ENCODE measurements around the gene PRIMPOL.

Gene PRIMPOL

GRCh38 chr4:184668511-184669114, 19.1 kb downstream of the PRIMPOL start:
- DNase-seq (ENCODE audit: low spot score): no peak

- no peak for DNase-seq (ENCODE audit: low spot score)
Measured at GRCh38 chr4:184669251-184669650, 19.7 kb downstream of the PRIMPOL start.

GRCh38 chr4:184671101-184671500, 21.6 kb downstream of the PRIMPOL start:
- DNase-seq (ENCODE audit: low spot score): no peak

GRCh38 chr4:184672741-184673140, 23.2 kb downstream of the PRIMPOL start:
- DNase-seq (ENCODE audit: low spot score): no peak

- no peak for DNase-seq (ENCODE audit: low spot score)
Measured at GRCh38 chr4:184674011-184674410, 24.5 kb downstream of the PRIMPOL start.

- DNase-seq (ENCODE audit: low spot score): no peak
Measured at GRCh38 chr4:184675018-184675417, 25.5 kb downstream of the PRIMPOL start.

- DNase-seq (ENCODE audit: low spot score): no peak
Measured at GRCh38 chr4:184675821-184676492, 26.4 kb downstream of the PRIMPOL start.

GRCh38 chr4:184680698-184681097, 31.2 kb downstream of the PRIMPOL start:
- DNase-seq (ENCODE audit: low spot score): no peak

- DNase-seq (ENCODE audit: low spot score): no peak
Measured at GRCh38 chr4:184681916-184682315, 32.4 kb downstream of the PRIMPOL start.

GRCh38 chr4:184684491-184685189, 35.1 kb downstream of the PRIMPOL start:
- peak; percentile 5 for DNase-seq (ENCODE audit: low spot score)

GRCh38 chr4:184688005-184688404, 38.5 kb downstream of the PRIMPOL start:
- no peak for DNase-seq (ENCODE audit: low spot score)

GRCh38 chr4:184688447-184688846, 38.9 kb downstream of the PRIMPOL start:
- DNase-seq (ENCODE audit: low spot score): peak; percentile 12

- DNase-seq (ENCODE audit: low spot score): no peak
Measured at GRCh38 chr4:184689681-184690080, 40.1 kb downstream of the PRIMPOL start.

GRCh38 chr4:184693056-184693455, 43.5 kb downstream of the PRIMPOL start:
- DNase-seq (ENCODE audit: low spot score): no peak

GRCh38 chr4:184694412-184694956, 44.9 kb downstream of the PRIMPOL start:
- no peak for DNase-seq (ENCODE audit: low spot score)

GRCh38 chr4:184695178-184695896, 45.8 kb downstream of the PRIMPOL start:
- DNase-seq (ENCODE audit: low spot score): no peak

- DNase-seq (ENCODE audit: low spot score): no peak
Measured at GRCh38 chr4:184697956-184698355, 48.4 kb downstream of the PRIMPOL start.

GRCh38 chr4:184699941-184700340, 50.4 kb downstream of the PRIMPOL start:
- DNase-seq (ENCODE audit: low spot score): no peak

GRCh38 chr4:184702114-184702513, 52.6 kb downstream of the PRIMPOL start:
- DNase-seq (ENCODE audit: low spot score): no peak

- DNase-seq (ENCODE audit: low spot score): no peak
Measured at GRCh38 chr4:184705692-184706091, 56.2 kb downstream of the PRIMPOL start.

GRCh38 chr4:184706453-184706852, 56.9 kb downstream of the PRIMPOL start:
- DNase-seq (ENCODE audit: low spot score): no peak

- no peak for DNase-seq (ENCODE audit: low spot score)
Measured at GRCh38 chr4:184712322-184712721, 62.8 kb downstream of the PRIMPOL start.

All from SW480 (cell line).